ENCODE data around the gene LHFPL6. TPM values are rescaled to one million over a fixed set of nuclear protein-coding genes. Genes with fewer than 3 reads are reported as not detected.

LHFPL6 gene
- total RNA-seq, 6 donors from 2014 or later, result 22.2 to 113 (median 51.8) TPM

DNA sequence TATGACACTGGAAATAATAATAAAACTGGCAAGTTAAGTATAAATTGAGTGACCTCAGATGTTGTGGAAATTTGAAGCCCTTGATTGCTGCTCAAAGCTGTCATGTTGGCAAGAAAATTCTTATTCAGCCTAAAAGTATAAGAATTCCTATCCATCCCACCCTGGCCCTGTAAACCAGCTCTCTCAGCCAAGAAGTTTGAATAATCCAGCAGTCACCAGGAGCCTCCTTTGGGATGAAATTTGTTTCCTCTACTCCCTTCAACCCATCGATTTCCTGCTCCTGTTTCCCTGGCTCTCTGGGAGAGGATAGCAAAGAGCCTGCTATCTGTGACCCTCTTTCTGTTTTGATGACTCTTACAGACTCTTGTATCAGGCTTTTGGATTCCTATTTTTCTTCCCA is 169.3 kb downstream of the LHFPL6 start:
- Histone ChIP-seq H3K4me1 (no peaks in the 10 kb centered on the region), H3K27me3 (no peaks in the 10 kb centered on the region), H3K36me3 (no peaks in the 10 kb centered on the region), H3K9me3 (peaks cover 0 to 4% (median 3%) of the 10 kb centered on the region in 4 donors), H3K4me3 (no peak overlapping the region), H3K27ac (no peak overlapping the region)
- TF ChIP-seq EP300 (IDR thresholded peaks at IDR 0.05), result no peak
- TF ChIP-seq, protein P1, sequence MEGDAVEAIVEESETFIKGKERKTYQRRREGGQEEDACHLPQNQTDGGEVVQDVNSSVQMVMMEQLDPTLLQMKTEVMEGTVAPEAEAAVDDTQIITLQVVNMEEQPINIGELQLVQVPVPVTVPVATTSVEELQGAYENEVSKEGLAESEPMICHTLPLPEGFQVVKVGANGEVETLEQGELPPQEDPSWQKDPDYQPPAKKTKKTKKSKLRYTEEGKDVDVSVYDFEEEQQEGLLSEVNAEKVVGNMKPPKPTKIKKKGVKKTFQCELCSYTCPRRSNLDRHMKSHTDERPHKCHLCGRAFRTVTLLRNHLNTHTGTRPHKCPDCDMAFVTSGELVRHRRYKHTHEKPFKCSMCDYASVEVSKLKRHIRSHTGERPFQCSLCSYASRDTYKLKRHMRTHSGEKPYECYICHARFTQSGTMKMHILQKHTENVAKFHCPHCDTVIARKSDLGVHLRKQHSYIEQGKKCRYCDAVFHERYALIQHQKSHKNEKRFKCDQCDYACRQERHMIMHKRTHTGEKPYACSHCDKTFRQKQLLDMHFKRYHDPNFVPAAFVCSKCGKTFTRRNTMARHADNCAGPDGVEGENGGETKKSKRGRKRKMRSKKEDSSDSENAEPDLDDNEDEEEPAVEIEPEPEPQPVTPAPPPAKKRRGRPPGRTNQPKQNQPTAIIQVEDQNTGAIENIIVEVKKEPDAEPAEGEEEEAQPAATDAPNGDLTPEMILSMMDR (IDR thresholded peaks at IDR 0.05), result no peak
- no peak for TF ChIP-seq POLR2A (IDR thresholded peaks at IDR 0.05)
- TF ChIP-seq POLR2AphosphoS5 (IDR thresholded peaks at IDR 0.05), result no peak
- ATAC-seq (ENCODE audit: low FRiP score in 2 of 2), result no peak
- DNase-seq, result no peak
- WGBS, 2 donors, result 42 to 67% methylated on average over 1 of the region's 1 CpG

DNA sequence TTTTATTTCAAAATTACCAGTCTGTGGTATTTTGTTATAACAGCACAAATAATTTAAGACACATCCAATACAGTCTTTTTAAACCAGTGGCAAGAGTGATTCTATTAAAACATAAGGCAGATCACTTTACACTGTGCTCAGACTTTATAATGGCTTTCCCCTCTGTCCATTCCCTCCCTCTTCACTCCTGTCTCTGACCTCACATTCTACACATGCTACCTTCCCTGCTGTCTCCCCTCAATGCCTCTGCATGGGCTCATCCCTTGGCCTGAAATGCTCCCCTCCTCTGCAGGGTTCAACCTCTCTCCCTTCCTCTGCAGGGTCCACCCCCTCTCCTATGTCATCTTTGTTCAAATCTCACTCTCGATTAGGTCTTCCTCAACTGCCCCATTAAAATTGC is 170.8 kb downstream of the LHFPL6 start:
- H3K4me3 ChIP-seq, result no peak overlapping the region
- H3K36me3 ChIP-seq, result no peaks in the 10 kb centered on the region
- no peaks in the 10 kb centered on the region for H3K9me3 ChIP-seq
- H3K27ac ChIP-seq, result no peak overlapping the region
- DNase-seq (no peak), ATAC-seq (ENCODE audit: low FRiP score in 2 of 2) (no peak)
- TF ChIP-seq, protein P1 (IDR thresholded peaks at IDR 0.05), result no peak
- no peak for TF ChIP-seq POLR2A (IDR thresholded peaks at IDR 0.05)
- TF ChIP-seq POLR2AphosphoS5 (IDR thresholded peaks at IDR 0.05), result no peak
- no peak for TF ChIP-seq EP300 (IDR thresholded peaks at IDR 0.05)
- H3K4me1 ChIP-seq, result no peaks in the 10 kb centered on the region
- WGBS, 2 donors, result 91 to 93% methylated on average over 1 of the region's 1 CpG
- no peaks in the 10 kb centered on the region for H3K27me3 ChIP-seq

- Histone ChIP-seq H3K4me1 (no peaks in the 10 kb centered on the region), H3K4me3 (no peak overlapping the region), H3K27me3 (no peaks in the 10 kb centered on the region), H3K9me3 (no peaks in the 10 kb centered on the region), H3K27ac (no peak overlapping the region), H3K36me3 (no peaks in the 10 kb centered on the region)
- DNase-seq, result no peak
- TF ChIP-seq POLR2A (IDR thresholded peaks at IDR 0.05) (no peak), EP300 (IDR thresholded peaks at IDR 0.05) (no peak), POLR2AphosphoS5 (IDR thresholded peaks at IDR 0.05) (no peak)
- TF ChIP-seq, protein P1 (IDR thresholded peaks at IDR 0.05), result no peak
- WGBS, 2 donors, result 84 to 93% methylated on average over 5 of the region's 5 CpGs
- no peak for ATAC-seq (ENCODE audit: low FRiP score in 2 of 2)
These were observed 180.0 kb downstream of the LHFPL6 start for GRCh38 chr13:39422845-39423565.

DNA sequence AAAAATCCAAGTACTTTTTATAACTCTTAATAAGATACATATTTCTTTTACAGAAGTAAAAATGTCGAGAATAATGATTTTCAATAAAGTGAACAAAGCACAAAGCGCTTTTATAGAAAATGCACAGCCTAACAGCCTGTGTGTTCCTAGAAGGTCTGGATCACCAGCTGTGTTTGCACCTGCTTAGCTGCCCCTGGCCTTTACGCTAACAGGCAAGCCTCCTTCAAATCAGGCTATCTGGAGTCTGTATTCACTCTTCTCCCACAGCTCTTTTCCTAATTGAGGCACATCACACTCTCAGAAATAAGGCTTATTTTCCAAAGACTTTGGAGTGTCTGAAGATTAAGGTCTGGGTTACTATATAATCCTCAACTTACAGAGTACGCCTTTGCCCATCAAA is 183.1 kb downstream of the LHFPL6 start:
- Histone ChIP-seq H3K4me1 (peaks cover 6 to 9% (median 8%) of the 10 kb centered on the region in 4 donors), H3K4me3 (no peak overlapping the region), H3K9me3 (no peaks in the 10 kb centered on the region), H3K27me3 (no peaks in the 10 kb centered on the region), H3K36me3 (no peaks in the 10 kb centered on the region), H3K27ac (no peak overlapping the region)
- TF ChIP-seq POLR2AphosphoS5 (IDR thresholded peaks at IDR 0.05), result no peak
- no peak for TF ChIP-seq EP300 (IDR thresholded peaks at IDR 0.05)
- no peak for TF ChIP-seq POLR2A (IDR thresholded peaks at IDR 0.05)
- TF ChIP-seq, protein P1 (IDR thresholded peaks at IDR 0.05), result no peak
- ATAC-seq (ENCODE audit: low FRiP score in 2 of 2) (no peak), DNase-seq (no peak)
- WGBS, 2 donors, result 93 to 95% methylated on average over 4 of the region's 4 CpGs

GRCh38 chr13:39419068-39419467 is 183.9 kb downstream of the LHFPL6 start:
- DNase-seq, result no peak

More at GRCh38 chr13:39419068-39419467, 183.9 kb downstream of the LHFPL6 start:
- no peaks in the 10 kb centered on the region for H3K27me3 ChIP-seq
- H3K36me3 ChIP-seq, result no peaks in the 10 kb centered on the region
- H3K4me1 ChIP-seq, result peaks cover 6 to 15% (median 10%) of the 10 kb centered on the region in 4 donors
- no peaks in the 10 kb centered on the region for H3K9me3 ChIP-seq
- no peak for ATAC-seq (ENCODE audit: low FRiP score in 2 of 2)
- H3K4me3 ChIP-seq, result no peak overlapping the region
- H3K27ac ChIP-seq, result no peak overlapping the region
- TF ChIP-seq POLR2A (IDR thresholded peaks at IDR 0.05), result no peak
- TF ChIP-seq EP300 (IDR thresholded peaks at IDR 0.05), result no peak
- TF ChIP-seq, protein P1 (IDR thresholded peaks at IDR 0.05), result no peak
- TF ChIP-seq POLR2AphosphoS5 (IDR thresholded peaks at IDR 0.05), result no peak

Measured in upper lobe of left lung (tissue), 6 donors.